GM12891 (cell line): ENCODE data around the gene TMEM87B.

Experiments
- PAX5 ChIP-seq: IDR thresholded peaks from 2 replicates; pipeline ENCODE4 v1.6.1; 2011; ENCODE audit warnings: low read length, moderate library complexity, mild to moderate bottlenecking; ENCODE audit not compliant: insufficient read depth, severe bottlenecking
- POLR2AphosphoS5 ChIP-seq: IDR thresholded peaks from 2 replicates; pipeline ENCODE4 v1.6.1; 2011; ENCODE audit warnings: low read depth, low read length, control low read depth

GRCh38 chr2:112163541-112163981 lies 108.5 kb downstream of the TMEM87B start:
- TF ChIP-seq POLR2AphosphoS5 (no peak), PAX5 (no peak)
